GM18502 (cell line): ENCODE data around the gene SGTA.
"Not testable (repeated sequence)": the region's sequence is repeated elsewhere in the genome, so short reads cannot be mapped to it uniquely, and the experiment has no call there.

Experiments used
- ATAC-seq: cut with Tn5 transposase; IDR thresholded peaks from one replicate; pipeline ENCODE4 v1.9.1; 2021; ENCODE audit warnings: mild to moderate bottlenecking; ENCODE audit not compliant: unreplicated experiment, poor library complexity

The SGTA gene

GRCh38 chr19:2716722-2717637, 66.1 kb downstream of the SGTA start:
- no peak for ATAC-seq

- no peak for ATAC-seq
These were observed 66.8 kb downstream of the SGTA start for GRCh38 chr19:2716275-2716650.

GRCh38 chr19:2715470-2716274, 67.4 kb downstream of the SGTA start:
- ATAC-seq = no peak

- ATAC-seq = no peak
These were observed 68.4 kb downstream of the SGTA start for GRCh38 chr19:2714531-2715269.

GRCh38 chr19:2714102-2714501, 69.0 kb downstream of the SGTA start:
- not testable (repeated sequence) for ATAC-seq

GRCh38 chr19:2713170-2713569, 69.9 kb downstream of the SGTA start:
- ATAC-seq = not testable (repeated sequence)

GRCh38 chr19:2711875-2712205, 71.2 kb downstream of the SGTA start:
- ATAC-seq = no peak

- ATAC-seq = no peak
These were observed 71.8 kb downstream of the SGTA start for GRCh38 chr19:2711172-2711874.

- ATAC-seq = no peak
These were observed 76.8 kb downstream of the SGTA start for GRCh38 chr19:2706251-2706650.
